OCI-LY3 (cell line): Measurements from ENCODE around the gene GARS1.

Experiments
- EZH2phosphoT487 ChIP-seq: fragments of 200-600 bp; shearing (Covaris generic); IDR thresholded peaks from 2 replicates; pipeline ENCODE4 v1.6.1; 2018; ENCODE audit warnings: antibody characterized with exemption, mixed run types, low read depth
- TF ChIP-seq, protein P1 (sequence below): fragments of 200-600, 300-600 bp; sonication (generic); IDR thresholded peaks from 2 replicates; pipeline ENCODE4 v1.5.1; 2014; ENCODE audit warnings: antibody characterized with exemption, low read length, low read depth

DNA sequence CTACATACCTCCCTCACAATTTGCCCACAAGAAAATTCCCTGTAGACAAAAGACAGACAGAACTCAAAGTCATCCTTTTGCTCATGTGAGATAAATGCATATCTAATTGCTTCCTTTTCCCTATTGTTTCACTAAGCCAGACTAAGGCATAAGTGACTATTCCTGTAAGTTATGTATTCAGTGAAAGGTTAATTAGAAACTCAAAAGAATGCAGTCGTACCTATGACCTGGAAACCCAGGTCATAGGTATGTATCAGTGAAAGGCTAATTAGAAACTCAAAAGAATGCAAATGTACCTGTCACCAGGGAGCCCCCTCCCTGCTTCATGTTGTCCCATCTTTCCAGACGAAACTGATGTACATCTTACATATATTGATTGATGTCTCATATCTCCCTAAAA lies 10.3 kb upstream of the GARS1 start:
- TF ChIP-seq, protein P1, sequence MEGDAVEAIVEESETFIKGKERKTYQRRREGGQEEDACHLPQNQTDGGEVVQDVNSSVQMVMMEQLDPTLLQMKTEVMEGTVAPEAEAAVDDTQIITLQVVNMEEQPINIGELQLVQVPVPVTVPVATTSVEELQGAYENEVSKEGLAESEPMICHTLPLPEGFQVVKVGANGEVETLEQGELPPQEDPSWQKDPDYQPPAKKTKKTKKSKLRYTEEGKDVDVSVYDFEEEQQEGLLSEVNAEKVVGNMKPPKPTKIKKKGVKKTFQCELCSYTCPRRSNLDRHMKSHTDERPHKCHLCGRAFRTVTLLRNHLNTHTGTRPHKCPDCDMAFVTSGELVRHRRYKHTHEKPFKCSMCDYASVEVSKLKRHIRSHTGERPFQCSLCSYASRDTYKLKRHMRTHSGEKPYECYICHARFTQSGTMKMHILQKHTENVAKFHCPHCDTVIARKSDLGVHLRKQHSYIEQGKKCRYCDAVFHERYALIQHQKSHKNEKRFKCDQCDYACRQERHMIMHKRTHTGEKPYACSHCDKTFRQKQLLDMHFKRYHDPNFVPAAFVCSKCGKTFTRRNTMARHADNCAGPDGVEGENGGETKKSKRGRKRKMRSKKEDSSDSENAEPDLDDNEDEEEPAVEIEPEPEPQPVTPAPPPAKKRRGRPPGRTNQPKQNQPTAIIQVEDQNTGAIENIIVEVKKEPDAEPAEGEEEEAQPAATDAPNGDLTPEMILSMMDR: no peak
- no peak for TF ChIP-seq EZH2phosphoT487
